ENCODE measurements around the gene CDH4.

The CDH4 gene

GRCh38 chr20:61933951-61934715 lies 682.1 kb downstream of the CDH4 start:
- CTCF ChIA-PET, result no interaction called here
- no peak overlapping the region for H3K27ac ChIP-seq
- DNase-seq (ENCODE audit: low spot score), result no peak
- TF ChIP-seq CTCF (conservative IDR thresholded peaks at IDR 0.05; ENCODE audit: low read depth), result no peak
- POLR2A ChIA-PET (ENCODE audit: low non-redundant PET), result no interaction called here

- no peak for TF ChIP-seq CTCF (conservative IDR thresholded peaks at IDR 0.05; ENCODE audit: low read depth)
- H3K27ac ChIP-seq, result no peak overlapping the region
- no peak for DNase-seq (ENCODE audit: low spot score)
- ChIA-PET POLR2A (ENCODE audit: low non-redundant PET) (no interaction called here), CTCF (interaction anchor here (0.7 kb wide), 1 partner anchor 17 kb away, joined by 4 read pairs; no protein-coding TSS in a partner anchor)
Observed at GRCh38 chr20:61934716-61935530, 682.9 kb downstream of the CDH4 start.

GRCh38 chr20:61935926-61936700 lies 684.1 kb downstream of the CDH4 start:
- H3K27ac ChIP-seq, result no peak overlapping the region
- no peak for TF ChIP-seq CTCF (conservative IDR thresholded peaks at IDR 0.05; ENCODE audit: low read depth)
- no peak for DNase-seq (ENCODE audit: low spot score)
- CTCF ChIA-PET, result interaction anchor here (0.7 kb wide), 1 partner anchor 16 kb away, joined by 4 read pairs; no protein-coding TSS in a partner anchor
- POLR2A ChIA-PET (ENCODE audit: low non-redundant PET), result no interaction called here

- ChIA-PET POLR2A (ENCODE audit: low non-redundant PET) (no interaction called here), CTCF (interaction anchor here (0.6 to 0.8 kb wide), 2 partner anchors 111 to 1886 kb away, joined by 4 to 6 read pairs; no protein-coding TSS in a partner anchor)
- H3K27ac ChIP-seq, result no peak overlapping the region
- DNase-seq (ENCODE audit: low spot score), result no peak
- TF ChIP-seq CTCF (conservative IDR thresholded peaks at IDR 0.05; ENCODE audit: low read depth), result no peak
Observed at GRCh38 chr20:61936701-61937131, 684.7 kb downstream of the CDH4 start.

- POLR2A ChIA-PET (ENCODE audit: low non-redundant PET), result no interaction called here
Observed at GRCh38 chr20:61937146-61937962, 685.3 kb downstream of the CDH4 start.

More at GRCh38 chr20:61937146-61937962, 685.3 kb downstream of the CDH4 start:
- no peak for DNase-seq (ENCODE audit: low spot score)
- CTCF ChIA-PET, result interaction anchor here (0.6 to 0.8 kb wide), 2 partner anchors 111 to 1887 kb away, joined by 4 to 6 read pairs; no protein-coding TSS in a partner anchor
- no peak overlapping the region for H3K27ac ChIP-seq
- no peak for TF ChIP-seq CTCF (conservative IDR thresholded peaks at IDR 0.05; ENCODE audit: low read depth)
